Choroid plexus epithelial cell (primary cell): ENCODE results near the gene CACHD1.

Experiments
- DNase-seq: peaks from one replicate; pipeline ENCODE4 v3.0.0-alpha.2; 2010; ENCODE audit warnings: low read depth
- H3K4me3 ChIP-seq: 2 replicates; pipeline ENCODE4 v1.5.1; 2011; ENCODE audit warnings: low read depth, mild to moderate bottlenecking, control low read depth, low read length, moderate library complexity
- CTCF ChIP-seq: conservative IDR thresholded peaks from 2 replicates; pipeline ENCODE4 v1.5.1; 2011; ENCODE audit warnings: low read depth, mild to moderate bottlenecking, control low read depth, inconsistent platforms, low read length, moderate library complexity

Gene CACHD1

GRCh38 chr1:64499966-64500365 lies 30.0 kb downstream of the CACHD1 start:
- no peak for TF ChIP-seq CTCF
- no peak for DNase-seq
- no peak overlapping the region for H3K4me3 ChIP-seq

- no peak for DNase-seq
- TF ChIP-seq CTCF = no peak
These were observed 32.2 kb downstream of the CACHD1 start for GRCh38 chr1:64502083-64502482.

GRCh38 chr1:64502931-64503330 lies 33.0 kb downstream of the CACHD1 start:
- H3K4me3 ChIP-seq = no peak overlapping the region
- no peak for DNase-seq
- no peak for TF ChIP-seq CTCF

More at GRCh38 chr1:64502083-64502482, 32.2 kb downstream of the CACHD1 start:
- no peak overlapping the region for H3K4me3 ChIP-seq

- peak overlapping the region; percentile 41 for H3K4me3 ChIP-seq
- DNase-seq = no peak
- TF ChIP-seq CTCF = no peak
These were observed 35.5 kb downstream of the CACHD1 start for GRCh38 chr1:64505232-64505943.

- H3K4me3 ChIP-seq = peak overlapping the region; percentile 41
- DNase-seq = no peak
- no peak for TF ChIP-seq CTCF
These were observed 36.2 kb downstream of the CACHD1 start for GRCh38 chr1:64505944-64506655.

GRCh38 chr1:64508629-64509028 lies 38.7 kb downstream of the CACHD1 start:
- TF ChIP-seq CTCF = no peak
- no peak overlapping the region for H3K4me3 ChIP-seq
- no peak for DNase-seq
